Measurements from ENCODE around the gene TSFM. TPM values are rescaled to one million over a fixed set of nuclear protein-coding genes. Genes with fewer than 3 reads are reported as not detected.
A peak's percentile ranks its signal among the peaks of the same experiment; 100 is the strongest.
"Not testable (repeated sequence)": the region's sequence is repeated elsewhere in the genome, so short reads cannot be mapped to it uniquely, and the experiment has no call there.

TSFM gene
- total RNA-seq, 1 donor from 2014 or later = 12.9 TPM

DNA sequence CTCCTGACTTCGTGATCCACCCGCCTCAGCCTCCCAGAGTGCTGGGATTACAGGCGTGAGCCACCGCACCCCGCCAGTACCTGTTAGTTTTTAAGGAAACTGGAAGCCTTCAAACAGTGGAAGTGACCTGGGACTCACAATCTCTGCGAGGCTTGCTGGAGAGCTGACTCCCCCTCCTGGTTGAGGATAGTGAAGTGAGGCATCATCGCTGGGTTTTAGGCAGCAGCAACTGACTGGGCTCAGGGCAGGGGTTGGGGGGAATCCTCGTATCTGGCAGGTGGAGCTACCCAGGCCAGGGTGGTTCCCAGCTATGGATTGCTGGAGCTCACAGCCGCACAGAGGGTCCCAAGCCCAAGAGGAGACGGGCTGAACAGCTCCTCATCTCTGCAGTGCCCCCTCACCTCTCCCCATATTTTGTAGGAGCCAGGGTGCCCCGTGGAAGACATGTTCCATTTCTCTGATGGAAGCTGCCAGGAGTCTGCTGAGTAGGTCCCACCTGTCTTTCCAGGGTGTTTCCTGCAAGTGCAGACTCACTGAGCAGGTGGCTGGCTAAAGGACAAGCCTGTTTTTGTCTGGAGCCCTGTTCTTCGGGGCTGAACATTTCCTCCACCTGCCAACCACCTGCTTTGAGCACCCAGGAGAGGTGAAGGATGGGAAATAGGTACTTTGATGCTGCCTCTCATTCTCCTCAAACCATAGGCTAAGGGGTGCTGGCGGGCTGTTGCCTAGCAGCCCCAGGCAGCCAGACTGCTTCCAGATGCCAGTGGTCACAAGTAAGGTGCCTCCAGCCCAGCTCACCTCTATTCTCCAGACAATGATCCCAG is 32.8 kb downstream of the TSFM start:
- DNase-seq = no peak

DNA sequence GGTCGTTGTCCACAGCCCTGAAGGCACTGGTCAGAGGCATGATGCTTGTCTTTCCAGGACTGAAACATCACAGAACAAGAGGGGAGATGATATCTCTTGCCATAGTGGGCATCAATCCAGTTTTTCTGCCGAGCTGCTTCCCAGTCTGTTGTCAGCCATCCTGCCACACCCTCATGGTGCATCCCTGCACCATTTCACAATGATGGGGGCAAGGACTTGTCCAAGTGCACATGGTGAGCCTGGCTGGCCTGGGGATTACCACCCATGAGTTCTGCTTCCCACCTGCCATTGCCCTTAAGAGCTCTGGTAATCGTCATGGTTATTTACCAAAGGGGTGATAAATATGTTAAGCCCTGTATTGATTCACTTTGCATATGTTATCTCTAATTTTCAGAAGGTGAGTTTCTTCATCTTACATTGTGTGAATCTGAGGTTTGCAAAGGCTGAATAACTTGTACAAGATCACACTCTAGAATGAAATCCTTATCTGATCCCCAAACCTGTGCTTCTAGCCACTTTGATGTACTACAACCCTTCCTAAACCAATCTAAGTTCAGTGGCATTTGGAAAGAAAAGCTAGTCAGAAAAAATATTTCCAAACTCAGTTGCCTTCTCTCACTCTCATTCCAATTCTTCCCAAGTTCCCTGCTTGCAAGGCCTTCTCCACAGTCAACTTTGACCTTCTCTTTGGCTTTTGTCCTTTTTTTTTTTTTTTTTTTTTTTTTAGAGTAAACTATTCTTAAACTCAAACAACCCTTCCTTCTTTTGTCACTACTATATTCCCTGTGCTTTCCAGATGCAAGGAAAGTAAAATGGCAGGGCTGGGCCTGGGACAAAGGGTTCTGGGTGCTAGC is 33.6 kb downstream of the TSFM start:
- no peak for DNase-seq

DNA sequence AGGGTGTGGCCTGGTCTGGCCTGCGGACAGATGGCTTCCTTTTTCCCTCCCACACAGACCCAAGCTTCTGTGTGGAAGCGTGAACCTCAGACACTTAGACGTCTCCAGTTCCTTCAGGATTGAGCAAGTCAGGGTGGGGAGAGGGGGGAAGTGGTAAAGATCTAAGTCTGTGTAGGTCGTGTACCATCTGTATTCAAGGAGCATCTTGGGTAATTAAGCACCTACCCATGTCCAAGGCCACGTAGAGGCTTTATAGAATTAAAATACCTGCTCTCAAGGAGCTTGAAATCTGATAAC is 34.2 kb downstream of the TSFM start:
- peak; percentile 10 for DNase-seq

DNA sequence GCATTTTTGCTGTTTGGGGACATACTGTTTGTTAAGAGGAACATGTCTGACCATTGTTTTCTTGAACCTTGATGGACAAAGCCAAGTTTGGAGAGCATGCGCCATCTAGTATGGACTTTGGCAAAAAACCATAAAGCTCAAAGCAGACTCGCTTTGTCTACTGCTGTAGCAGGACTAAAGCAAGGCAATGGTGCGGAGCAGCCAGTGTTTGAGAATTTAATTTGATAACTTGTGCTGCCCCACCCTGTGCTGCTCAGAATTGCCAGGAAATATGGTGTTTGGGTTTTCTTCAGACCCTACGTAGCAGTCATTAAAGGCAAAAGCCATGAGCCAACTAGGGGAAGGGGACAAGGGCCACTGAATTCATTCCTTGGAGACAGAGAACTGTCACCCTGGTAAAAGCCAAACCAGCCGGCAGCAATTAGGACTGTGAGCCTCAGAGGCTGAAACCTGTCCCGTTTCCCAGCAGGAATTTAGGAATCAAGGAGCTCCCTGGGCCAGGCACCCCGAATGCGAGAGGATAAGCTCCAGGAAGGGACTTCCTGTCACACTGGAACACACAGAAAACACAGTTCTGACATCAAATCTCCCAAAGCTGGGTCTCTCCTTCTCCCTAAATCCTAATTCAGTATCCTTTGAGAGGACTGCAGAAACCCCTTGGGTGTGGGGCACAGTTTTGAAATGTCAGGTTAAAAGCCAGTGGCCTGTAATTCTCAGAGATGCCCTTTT is 34.8 kb downstream of the TSFM start:
- no peak for DNase-seq

DNA sequence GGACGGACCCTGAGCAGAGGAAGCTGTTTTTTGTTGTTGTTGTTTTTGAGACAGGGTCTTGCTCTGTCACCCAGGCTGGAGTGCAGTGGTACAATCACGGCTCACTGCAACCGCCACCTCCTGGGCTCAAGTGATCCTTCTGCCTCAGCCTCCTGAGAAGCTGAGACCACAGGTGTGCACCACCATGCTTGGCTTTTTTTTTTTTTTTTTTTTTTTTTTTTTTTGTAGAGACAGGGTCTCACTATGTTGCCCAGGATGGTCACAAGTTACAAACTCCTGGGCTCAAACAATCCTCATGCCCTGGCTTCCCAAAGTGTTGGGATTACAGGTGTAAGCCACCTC is 35.4 kb downstream of the TSFM start:
- DNase-seq = not testable (repeated sequence)

DNA sequence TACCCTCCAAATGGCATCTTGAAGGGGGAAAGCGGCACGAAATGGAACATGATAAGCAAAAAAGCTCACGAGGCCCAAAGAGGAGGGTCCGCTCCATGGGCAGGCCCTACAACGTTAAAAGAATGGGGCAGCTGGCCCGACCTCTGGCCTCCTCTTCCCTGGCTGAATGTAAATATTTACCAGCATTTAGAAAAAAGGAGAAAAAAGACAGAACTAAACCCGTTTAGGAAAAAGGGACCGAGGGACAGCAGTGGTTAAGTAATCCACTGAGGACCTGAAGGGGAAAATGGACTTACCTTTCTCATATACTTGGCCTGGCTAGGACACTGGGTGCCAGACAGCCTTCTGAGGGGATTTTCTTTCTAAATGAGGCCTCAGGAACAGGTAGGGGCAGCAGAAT is 37.5 kb downstream of the TSFM start:
- not testable (repeated sequence) for DNase-seq

DNA sequence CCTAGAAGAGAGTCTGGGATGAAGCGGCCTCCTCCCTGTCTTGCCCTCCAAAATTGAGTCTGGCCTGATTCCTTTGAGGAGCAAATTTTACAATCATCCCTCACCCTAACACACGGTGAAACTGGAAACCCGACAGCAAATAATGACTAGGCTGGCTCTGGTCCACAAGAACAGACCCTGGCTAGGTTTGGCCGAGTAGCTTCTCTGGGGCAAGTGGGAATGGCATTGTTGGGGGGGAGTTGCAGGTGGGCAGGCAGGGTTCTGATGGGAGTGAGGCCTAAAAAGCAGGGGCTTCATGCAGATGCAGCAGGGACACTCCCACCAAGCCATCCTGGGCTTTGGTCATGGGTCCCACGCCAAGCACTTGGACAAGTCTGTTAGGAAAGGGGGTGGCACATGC is 38.4 kb downstream of the TSFM start:
- not testable (repeated sequence) for DNase-seq

DNA sequence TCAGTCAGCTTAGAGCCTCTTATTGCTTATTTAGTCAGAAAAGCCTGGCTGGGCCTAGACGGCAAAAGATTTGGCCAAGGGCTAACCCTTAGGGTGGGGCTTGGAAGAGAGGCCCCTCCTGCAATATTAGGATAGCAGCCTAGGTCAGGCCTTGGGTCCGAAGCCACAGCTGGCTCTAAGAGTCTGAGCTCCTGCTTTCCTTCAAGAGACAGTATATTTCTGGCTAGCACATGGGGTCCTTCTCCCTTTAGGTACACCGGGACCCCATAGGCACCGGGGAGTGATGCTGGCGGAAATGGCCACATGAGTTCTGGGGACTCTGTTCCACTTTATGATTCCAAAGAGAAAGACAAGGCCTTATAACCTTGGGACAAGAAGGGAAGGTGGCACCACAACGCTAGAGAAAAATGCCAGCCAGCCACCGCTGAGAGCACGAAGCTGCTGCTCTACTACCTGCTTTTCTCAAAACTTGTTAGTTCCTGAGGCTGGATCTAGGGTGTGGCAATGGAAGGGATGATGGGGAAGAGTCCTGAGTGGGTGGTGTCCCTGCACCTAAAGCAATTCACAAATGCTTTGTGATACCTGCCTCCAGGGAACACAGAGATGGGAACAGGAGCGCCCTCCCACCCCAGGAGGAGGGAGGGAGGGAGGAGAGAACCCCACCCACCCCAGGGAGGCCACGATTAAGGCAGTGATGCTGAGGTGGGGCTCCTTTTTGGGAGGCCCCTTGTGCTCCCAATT is 39.1 kb downstream of the TSFM start:
- DNase-seq = no peak

DNA sequence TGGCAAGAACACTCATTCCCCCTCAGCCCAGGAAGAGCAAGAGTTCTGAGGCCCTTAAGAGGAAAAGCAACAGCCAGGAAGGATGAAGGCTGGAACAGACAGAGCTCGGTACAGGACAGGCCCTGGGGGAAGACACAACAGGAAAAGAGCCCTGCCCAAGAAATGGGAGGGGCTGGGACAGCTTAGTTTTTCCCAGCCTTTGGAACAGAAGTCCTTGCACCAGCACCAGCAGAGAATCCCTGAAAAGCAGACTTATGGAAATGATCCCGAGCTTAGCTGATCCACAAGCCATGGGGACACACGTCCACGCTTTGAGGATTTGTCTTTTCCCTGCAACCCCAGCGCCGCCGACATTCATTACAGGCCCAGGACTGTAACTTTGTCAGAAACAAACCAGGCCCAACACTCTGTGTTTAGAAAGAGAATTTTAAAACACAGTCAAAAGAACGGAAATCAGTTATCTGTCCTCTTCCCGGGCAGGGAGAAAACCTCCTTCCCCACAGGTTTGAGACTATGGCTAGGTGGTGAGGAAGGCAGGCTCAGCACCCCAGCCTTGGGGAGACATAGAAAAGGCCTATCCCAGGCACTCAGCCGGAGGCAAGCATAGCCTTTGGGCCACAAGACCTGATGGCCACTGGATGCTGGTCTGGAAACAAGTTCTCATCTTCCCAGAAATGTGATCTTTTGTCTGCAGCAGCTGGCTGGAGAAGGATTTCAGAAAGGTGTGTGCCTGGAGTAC is 40.0 kb downstream of the TSFM start:
- DNase-seq = no peak

DNA sequence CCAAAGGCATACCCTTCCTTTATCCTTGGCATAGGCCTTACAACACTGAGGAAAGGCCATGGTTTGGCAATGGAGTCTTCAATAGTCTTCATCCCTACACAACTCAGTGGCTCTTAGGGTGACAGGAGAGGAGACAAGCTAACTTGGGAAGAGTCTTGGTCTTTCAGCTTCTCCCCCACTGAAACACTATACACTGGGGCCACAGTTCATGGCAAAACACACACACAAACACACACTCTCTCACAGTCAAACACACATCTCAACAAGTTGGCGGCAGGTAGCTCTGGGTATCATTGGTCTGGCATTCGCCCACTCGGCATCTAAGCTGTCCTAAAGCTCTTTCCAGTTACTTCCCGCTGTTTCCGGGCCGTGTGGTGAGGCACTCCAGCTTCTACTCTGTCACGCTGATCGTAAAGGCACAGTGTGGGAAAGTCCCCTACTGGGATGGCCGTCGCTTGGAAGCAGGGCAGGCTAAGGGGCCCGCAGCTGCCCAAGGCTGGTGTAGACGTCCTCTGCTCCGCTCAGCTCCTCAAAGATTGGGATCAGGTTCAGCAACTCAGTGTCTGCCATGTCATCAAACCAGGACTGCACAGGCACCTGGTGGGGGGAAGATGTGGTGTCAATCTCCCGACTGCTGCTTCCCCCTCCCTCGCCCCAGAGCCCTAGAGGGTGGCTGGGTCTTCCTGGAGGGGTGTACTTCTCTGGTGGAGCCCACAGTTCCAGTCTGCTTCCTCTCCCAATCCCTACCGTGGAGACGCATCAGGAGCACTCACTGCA is 40.7 kb downstream of the TSFM start:
- DNase-seq = no peak

DNA sequence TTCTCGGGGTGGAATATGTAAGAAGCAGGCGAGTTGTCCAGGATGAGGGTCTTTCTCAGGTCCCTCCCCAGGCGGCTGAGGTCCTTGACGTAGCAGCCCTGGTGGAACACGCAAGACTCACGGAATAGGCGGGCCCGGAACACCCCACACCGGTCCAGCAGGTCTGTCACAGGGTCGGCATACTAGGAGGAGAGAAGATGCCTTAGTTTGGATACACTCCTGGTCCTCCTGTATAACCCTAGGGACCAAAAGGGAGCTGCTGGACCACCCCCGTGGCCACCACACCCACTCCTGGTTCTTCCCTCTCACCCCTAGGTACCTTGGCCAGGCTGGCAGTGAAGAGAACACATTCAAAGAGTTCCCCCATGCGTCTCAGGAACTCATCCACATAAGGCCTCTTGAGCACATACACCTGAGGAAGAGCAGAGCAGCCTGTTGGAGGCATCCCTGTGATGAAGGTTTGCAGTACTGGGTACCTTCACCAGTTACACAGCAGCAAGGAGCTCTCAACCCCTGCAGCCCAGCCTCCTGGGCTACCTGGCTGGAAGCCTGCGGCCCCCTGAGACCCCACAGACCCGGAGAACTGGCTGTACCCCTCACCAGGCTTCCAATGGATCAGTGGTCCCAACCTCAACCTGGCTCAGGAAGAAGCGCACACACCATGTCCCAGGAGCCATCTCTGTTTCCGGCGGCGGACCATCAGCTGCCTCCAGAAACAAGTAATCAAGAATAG is 41.5 kb downstream of the TSFM start:
- DNase-seq = no peak

DNA sequence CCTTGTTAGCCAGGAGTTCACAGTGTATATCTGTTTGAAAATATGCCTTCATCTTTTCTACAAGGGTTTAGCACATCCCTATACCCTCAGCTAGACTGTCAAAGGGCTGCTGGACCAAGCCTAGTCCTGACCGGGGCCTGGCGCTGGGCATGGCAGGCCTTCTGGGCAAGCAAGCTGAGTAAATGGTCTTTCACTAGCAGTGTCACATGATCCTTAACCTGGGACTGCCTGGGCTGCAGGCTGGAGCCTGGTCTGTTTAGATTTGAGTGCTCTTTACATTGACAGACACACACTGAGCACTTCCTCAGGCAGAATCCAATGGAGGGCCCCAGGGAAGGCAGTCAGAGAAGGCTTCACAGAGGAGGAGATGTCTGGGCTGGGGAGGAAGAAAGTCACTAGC is 42.9 kb downstream of the TSFM start:
- DNase-seq = no peak

DNA sequence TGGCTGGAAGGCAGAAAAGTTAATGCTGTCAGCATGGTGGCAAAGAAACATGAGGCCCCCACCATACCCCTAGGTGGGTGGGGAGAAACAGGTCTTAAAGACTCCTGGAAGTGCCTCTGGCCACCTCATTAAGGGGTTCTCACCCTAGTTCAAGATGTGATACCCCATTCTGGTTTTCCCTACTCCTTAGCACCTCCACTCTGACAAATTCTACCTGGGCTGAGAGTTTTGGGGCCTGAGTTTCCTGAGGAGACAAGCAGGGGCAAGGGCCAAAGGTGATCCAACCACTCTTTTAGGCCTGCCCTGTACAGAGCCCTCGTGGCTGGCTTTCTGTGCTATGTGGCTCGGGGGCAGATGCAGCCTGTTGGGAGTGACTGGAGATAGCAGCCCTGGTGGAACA is 43.8 kb downstream of the TSFM start:
- no peak for DNase-seq

DNA sequence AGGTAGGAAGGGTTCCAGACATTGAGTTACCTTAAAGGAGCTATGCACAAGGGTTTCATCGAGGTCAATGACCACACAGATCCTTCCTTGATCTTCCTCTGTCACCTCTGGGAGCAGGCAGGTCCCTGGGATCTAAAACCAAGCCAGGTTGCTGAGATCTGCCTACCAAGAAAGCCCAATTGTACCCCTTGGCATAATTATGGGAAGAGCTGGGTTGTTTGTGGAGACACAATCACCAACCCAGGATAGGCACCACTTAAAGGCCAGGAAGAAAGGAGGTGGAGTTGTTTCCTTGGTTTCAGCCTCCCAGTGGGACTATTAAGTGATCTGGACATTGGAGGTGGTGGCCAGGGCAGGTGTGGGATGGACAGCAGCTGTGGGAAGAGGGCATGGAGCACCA is 44.4 kb downstream of the TSFM start:
- no peak for DNase-seq

DNA sequence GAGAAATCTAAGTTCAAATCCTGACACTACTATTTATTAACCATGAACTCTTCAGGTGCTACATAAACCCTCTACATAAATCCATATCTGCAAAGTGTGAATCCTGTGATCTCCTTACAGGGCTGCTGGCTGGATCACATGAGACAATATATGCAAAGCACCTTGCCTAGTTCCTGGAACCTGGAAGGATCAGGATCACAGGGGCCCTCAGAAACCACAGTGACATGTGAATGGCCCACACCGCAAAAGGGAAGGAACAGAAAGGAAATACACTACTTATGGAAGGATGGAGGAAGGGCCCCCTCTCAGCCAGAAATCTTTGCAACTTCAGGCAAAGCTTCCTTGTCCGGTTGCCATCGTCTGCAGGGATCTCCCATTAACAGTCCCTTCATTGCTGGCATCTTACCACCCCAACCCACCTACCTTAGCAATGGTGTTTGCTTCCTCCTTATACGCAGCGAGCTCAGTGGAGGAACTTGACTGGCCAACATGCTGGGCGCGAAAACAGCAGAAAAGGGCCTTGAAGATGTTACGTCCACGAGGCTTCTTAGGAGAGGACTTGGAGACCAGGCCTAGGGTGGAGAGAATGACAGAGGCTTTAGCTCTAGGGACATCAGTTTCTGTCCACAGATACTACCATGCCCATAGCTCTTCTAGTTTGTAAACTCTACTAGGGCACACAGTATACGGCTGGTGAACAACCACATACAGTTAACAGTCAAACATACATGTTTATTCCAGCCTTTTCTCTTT is 46.6 kb downstream of the TSFM start:
- no peak for DNase-seq

DNA sequence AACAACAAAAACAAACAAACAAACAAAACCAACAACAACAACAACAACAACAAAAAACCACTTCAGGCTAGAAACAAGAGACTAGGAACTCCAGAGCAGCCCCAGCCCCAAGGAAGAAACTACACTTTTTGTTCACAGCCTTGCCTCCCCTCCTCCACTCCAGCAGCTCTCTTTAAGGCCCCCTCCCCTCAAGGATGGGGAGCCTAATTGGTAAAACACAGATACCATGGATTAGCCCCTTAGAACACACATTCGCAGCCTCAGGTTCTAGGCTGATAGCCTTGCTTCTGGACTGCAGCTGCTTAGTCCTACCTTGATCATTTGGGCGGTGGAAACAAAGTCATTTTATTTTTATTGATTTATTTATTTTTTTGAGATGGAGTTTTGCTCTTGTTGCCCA is 47.8 kb downstream of the TSFM start:
- no peak for DNase-seq

DNA sequence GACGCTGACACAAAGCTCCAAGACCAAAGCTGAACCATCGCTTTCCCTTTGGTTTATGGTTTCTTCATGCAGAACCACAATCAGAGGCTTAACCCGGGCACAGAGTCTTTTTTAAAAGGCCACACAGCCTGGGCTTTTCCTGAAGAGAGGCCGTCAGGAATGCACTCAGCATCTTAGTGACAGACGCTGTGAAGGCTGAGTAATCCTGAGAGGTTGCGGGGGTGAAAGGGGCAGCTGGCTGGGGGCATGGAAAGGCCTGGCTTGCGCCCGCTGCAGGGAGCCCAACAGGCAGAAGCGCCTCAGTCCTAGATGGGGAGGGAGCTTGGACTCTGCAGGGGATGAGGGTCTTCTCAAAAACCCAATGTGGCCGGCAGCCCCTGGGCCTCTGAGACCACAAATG is 50.4 kb downstream of the TSFM start:
- no peak for DNase-seq

DNA sequence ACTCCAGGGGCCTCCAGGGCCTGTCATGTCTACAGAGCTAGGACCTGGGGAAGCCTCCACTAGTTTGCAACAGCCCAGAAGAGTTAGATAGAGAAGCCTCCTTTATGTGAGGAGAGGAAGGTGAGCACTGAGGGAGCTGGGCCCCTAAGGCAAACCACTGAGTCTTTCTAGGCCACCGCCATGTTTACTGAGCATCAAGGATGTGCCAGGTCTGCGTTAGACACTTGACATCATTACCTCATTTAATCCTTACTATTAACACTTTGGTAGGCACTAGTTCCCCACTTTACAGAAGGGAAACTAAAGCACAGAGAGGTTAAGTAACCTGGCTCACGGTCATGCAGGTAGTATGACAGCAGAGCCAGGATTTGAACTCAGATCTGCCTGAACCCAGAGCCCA is 51.1 kb downstream of the TSFM start:
- DNase-seq = no peak

DNA sequence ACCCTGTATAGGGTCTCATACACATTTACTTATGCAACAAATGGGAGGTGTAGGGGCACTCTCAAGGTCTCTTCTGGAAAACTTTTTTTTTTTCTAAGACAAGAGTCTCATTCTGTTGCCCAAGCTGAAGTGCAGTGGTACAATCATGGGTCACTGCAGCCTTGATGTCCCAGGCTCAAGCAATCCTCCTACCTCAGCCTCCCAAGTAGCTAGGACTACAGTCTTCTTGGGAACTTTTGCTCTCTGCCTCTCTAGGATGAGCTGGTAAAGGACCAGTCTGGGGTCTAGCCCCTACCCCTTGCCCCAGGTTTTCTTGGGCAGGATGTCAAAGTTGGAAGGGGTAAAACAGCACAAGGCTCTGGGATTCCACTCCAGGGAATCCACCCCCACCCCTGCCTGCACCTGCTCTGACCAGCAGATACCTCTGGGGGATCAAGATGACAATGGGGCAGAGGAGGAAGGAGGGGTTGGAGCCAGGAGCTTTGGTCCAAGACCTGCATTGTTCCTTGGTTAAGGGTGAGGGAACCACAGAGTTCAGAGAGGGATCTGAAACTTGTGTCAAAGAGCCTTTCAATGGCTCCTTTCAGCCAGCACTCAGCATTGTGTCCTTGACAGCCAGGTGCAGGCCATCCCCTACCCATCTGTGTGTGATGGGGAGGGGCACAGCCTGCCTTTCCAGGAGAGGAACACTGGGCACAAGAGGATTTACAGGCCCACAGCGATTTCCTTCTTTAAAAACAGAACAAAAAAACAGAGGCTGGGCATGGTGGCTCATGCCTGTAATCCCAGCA is 51.7 kb downstream of the TSFM start:
- no peak for DNase-seq

Data from skin of body (tissue), 2 donors.